GM18526 (cell line): ENCODE measurements around the gene SLC18B1.

Experiments
- POLR2A ChIP-seq: IDR thresholded peaks from 3 replicates; pipeline ENCODE4 v1.6.1; 2011; ENCODE audit not compliant: insufficient read length; ENCODE audit errors: extremely low read depth

The SLC18B1 gene

GRCh38 chr6:132812756-132813172, 14.3 kb upstream of the SLC18B1 start:
- TF ChIP-seq POLR2A, result no peak

GRCh38 chr6:132812255-132812732, 13.9 kb upstream of the SLC18B1 start:
- TF ChIP-seq POLR2A, result no peak

GRCh38 chr6:132811276-132811675, 12.8 kb upstream of the SLC18B1 start:
- no peak for TF ChIP-seq POLR2A

- TF ChIP-seq POLR2A, result no peak
Observed at GRCh38 chr6:132805548-132805947, 7.1 kb upstream of the SLC18B1 start.

- TF ChIP-seq POLR2A, result no peak
Observed at GRCh38 chr6:132804251-132804650, 5.8 kb upstream of the SLC18B1 start.

- no peak for TF ChIP-seq POLR2A
Observed at GRCh38 chr6:132800656-132801055, 2.2 kb upstream of the SLC18B1 start.

- TF ChIP-seq POLR2A, result peak; percentile 1
Observed at GRCh38 chr6:132798869-132799538, 567 bp upstream of the SLC18B1 start.

- no peak for TF ChIP-seq POLR2A
Observed at GRCh38 chr6:132795461-132795860, 3.0 kb downstream of the SLC18B1 start.

- no peak for TF ChIP-seq POLR2A
Observed at GRCh38 chr6:132792510-132792909, 5.9 kb downstream of the SLC18B1 start.

- no peak for TF ChIP-seq POLR2A
Observed at GRCh38 chr6:132790450-132790849, 8.0 kb downstream of the SLC18B1 start.

GRCh38 chr6:132789396-132789776, 9.1 kb downstream of the SLC18B1 start:
- TF ChIP-seq POLR2A, result no peak

- TF ChIP-seq POLR2A, result no peak
Observed at GRCh38 chr6:132788658-132789395, 9.6 kb downstream of the SLC18B1 start.

GRCh38 chr6:132785936-132786335, 12.5 kb downstream of the SLC18B1 start:
- TF ChIP-seq POLR2A, result no peak

- no peak for TF ChIP-seq POLR2A
Observed at GRCh38 chr6:132780770-132781371, 17.6 kb downstream of the SLC18B1 start.

GRCh38 chr6:132768051-132768517, 30.4 kb downstream of the SLC18B1 start:
- no peak for TF ChIP-seq POLR2A

GRCh38 chr6:132765560-132765959, 32.9 kb downstream of the SLC18B1 start:
- no peak for TF ChIP-seq POLR2A
